Measurements from ENCODE around the gene COL15A1. TPM values are rescaled to one million over a fixed set of nuclear protein-coding genes. Genes with fewer than 3 reads are reported as not detected.

Gene COL15A1
- total and polyA plus RNA-seq, 10 donors = 0.33 to 9.3 (median 2.1) TPM

DNA sequence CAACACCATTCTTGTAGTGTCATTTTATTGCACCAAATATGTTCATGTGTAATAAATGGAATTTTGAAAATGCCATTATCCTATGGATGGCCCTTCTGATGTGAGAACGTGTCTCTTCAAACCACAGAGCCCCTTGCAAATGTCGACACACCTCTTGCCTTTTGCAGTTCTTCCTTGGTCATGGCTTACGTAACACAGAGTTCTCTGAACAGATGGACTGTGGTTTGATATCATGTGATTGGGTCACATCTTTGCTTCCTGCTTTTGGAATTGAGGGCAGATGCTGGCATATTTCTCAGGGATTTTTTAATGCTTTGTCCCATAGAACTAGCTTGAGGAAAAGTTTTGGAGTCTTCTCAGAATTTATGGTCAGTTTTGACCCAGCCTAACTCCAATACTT is 165.8 kb downstream of the COL15A1 start:
- H3K36me3 ChIP-seq = no peaks in the 10 kb centered on the region
- H3K4me1 ChIP-seq = peaks cover 72 to 89% (median 87%) of the 10 kb centered on the region in 6 donors
- no peaks in the 10 kb centered on the region for H3K27me3 ChIP-seq (replicated peaks in 1 of 7)
- H3K27ac ChIP-seq = peak overlapping the region; percentile 24 to 98 (median 80)
- DNase-seq = no peak
- intact Hi-C loops (cut with DNase I; ENCODE audit: low total_unique reads) = no loop called here
- no peaks in the 10 kb centered on the region for H3K9me3 ChIP-seq
- WGBS, 5 donors = 32 to 51% (median 44%) methylated on average over 3 of the region's 3 CpGs
- H3K4me3 ChIP-seq = no peak overlapping the region
- no peak for TF ChIP-seq POLR2A (IDR thresholded peaks at IDR 0.05)
- peak in 1 of 3 donors; percentile 81 for TF ChIP-seq POLR2AphosphoS5 (IDR thresholded peaks at IDR 0.05)

DNA sequence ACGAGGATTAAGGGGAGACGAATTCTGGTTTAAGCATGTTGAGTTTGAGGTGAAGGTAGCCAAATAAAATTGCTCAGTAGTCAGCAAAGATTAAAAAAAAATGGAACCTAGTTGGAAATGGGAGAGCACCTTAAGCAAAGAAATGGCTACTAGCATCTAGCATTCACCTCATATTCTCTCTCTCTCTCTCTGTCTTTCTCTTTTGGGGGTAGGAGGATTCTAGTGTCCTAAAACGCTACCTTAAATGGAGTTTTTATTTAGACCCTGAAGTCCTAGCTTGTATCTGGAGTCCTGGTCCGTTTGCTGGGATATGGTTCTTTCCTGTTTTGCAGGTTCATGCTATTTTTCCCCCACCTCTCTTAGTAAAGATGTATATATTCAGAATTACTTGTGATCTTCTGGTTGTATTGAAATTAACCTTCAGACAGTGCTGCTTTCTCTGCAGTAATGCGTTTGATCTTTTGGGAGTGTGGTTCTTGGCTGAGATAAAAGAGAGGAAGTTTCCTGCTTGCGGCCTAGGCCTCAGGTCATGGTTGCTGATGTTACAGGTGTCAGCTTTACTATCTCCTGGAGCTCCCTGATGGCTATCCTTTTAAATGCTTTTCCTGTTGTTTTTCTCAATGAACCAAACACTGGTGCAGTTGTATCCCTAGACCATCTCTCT is 169.2 kb downstream of the COL15A1 start:
- DNase-seq = no peak
- Histone ChIP-seq H3K36me3 (no peaks in the 10 kb centered on the region), H3K4me1 (peaks cover 56 to 100% (median 78%) of the 10 kb centered on the region in 6 donors), H3K27ac (peak overlapping the region in 7 of 8 donors; percentile 7 to 98 (median 35)), H3K27me3 (replicated peaks in 1 of 7) (no peaks in the 10 kb centered on the region), H3K4me3 (peak overlapping the region in 1 of 8 donors; percentile 1), H3K9me3 (no peaks in the 10 kb centered on the region)
- intact Hi-C loops (cut with DNase I; ENCODE audit: low total_unique reads) = no loop called here
- TF ChIP-seq, protein P1, sequence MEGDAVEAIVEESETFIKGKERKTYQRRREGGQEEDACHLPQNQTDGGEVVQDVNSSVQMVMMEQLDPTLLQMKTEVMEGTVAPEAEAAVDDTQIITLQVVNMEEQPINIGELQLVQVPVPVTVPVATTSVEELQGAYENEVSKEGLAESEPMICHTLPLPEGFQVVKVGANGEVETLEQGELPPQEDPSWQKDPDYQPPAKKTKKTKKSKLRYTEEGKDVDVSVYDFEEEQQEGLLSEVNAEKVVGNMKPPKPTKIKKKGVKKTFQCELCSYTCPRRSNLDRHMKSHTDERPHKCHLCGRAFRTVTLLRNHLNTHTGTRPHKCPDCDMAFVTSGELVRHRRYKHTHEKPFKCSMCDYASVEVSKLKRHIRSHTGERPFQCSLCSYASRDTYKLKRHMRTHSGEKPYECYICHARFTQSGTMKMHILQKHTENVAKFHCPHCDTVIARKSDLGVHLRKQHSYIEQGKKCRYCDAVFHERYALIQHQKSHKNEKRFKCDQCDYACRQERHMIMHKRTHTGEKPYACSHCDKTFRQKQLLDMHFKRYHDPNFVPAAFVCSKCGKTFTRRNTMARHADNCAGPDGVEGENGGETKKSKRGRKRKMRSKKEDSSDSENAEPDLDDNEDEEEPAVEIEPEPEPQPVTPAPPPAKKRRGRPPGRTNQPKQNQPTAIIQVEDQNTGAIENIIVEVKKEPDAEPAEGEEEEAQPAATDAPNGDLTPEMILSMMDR (IDR thresholded peaks at IDR 0.05 in 8 of 11, conservative IDR thresholded peaks at IDR 0.05 in 3 of 11) = no peak
- TF ChIP-seq POLR2A (IDR thresholded peaks at IDR 0.05) = no peak
- TF ChIP-seq POLR2AphosphoS5 (IDR thresholded peaks at IDR 0.05) = no peak
- 51 to 63% (median 55%) methylated on average over 6 of the region's 6 CpGs for WGBS, 5 donors

DNA sequence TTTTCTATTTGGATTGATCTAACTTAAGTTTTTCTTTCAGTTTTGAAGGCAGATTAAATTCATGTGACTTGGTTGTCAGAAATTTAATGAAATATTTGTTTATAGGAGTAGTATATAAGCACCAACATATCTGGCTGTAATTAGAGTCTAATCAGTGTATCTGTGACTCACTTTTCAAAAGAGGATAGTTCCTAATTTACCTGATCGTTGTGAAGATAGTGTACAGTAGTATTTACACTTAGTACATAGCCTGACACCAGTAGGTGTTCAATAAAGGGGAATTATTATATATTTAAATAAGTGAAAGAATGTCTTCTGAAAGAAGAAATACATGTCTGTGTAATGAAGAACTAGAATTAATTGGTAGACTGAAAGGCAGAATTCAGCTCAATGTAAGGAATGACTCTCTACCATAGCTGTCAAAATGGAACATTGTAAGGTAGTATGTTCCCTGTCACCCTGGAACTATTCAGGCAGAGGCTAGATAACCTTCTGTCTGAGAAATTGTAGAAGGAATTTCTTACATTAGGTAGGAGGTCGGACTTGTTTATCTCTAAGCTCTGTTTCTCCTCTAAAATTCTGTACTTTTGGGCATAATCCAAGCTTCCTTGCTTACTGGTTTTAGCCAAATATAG is 169.8 kb downstream of the COL15A1 start:
- Histone ChIP-seq H3K27me3 (replicated peaks in 1 of 7) (no peaks in the 10 kb centered on the region), H3K9me3 (no peaks in the 10 kb centered on the region), H3K4me3 (peak overlapping the region in 1 of 8 donors; percentile 1), H3K4me1 (peaks cover 51 to 100% (median 77%) of the 10 kb centered on the region in 6 donors), H3K27ac (peak overlapping the region in 6 of 8 donors; percentile 29 to 98 (median 36)), H3K36me3 (no peaks in the 10 kb centered on the region)
- DNase-seq = no peak
- intact Hi-C loops (cut with DNase I; ENCODE audit: low total_unique reads) = no loop called here
- 62 to 85% (median 69%) methylated on average over 2 of the region's 2 CpGs for WGBS, 5 donors
- TF ChIP-seq POLR2A (IDR thresholded peaks at IDR 0.05) (no peak), POLR2AphosphoS5 (IDR thresholded peaks at IDR 0.05) (no peak)
- TF ChIP-seq, protein P1 (IDR thresholded peaks at IDR 0.05 in 8 of 11, conservative IDR thresholded peaks at IDR 0.05 in 3 of 11) = no peak

DNA sequence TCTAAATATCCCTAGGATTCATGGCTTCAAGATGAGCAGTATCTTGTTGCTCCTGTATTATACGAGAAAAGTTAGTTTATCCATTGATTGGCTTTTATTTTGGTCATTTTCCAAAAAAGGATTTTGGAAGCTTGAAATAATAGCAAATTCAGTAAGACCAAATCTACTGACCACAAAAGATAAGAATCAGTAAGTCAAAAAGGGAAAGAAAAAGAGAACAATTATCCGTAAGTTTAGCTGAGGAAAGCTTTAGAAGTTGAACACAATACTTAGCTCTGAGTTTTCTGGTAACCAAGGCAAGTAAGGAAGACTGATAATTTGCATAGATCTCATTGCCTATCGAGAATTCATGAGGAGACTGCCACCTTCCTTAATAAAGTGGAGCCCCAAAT is 170.3 kb downstream of the COL15A1 start:
- 49 to 75% (median 62%) methylated on average over 3 of the region's 3 CpGs for WGBS, 5 donors
- intact Hi-C loops (cut with DNase I; ENCODE audit: low total_unique reads) = no loop called here
- Histone ChIP-seq H3K36me3 (no peaks in the 10 kb centered on the region), H3K27ac (peak overlapping the region in 4 of 8 donors; percentile 13 to 98 (median 50)), H3K27me3 (replicated peaks in 1 of 7) (no peaks in the 10 kb centered on the region), H3K4me1 (peaks cover 56 to 100% (median 78%) of the 10 kb centered on the region in 6 donors), H3K9me3 (no peaks in the 10 kb centered on the region), H3K4me3 (no peak overlapping the region)
- TF ChIP-seq POLR2AphosphoS5 (IDR thresholded peaks at IDR 0.05) = no peak
- TF ChIP-seq, protein P1 (IDR thresholded peaks at IDR 0.05 in 8 of 11, conservative IDR thresholded peaks at IDR 0.05 in 3 of 11) = no peak
- no peak for TF ChIP-seq POLR2A (IDR thresholded peaks at IDR 0.05)
- no peak for DNase-seq

Measured in spleen (tissue), 11 donors.